Liver (tissue), 9 donors: ENCODE measurements around the gene UGT1A4. TPM values are rescaled to one million over a fixed set of nuclear protein-coding genes. Genes with fewer than 3 reads are reported as not detected.

Experiments used
- DNase-seq: peaks from one replicate; pipeline ENCODE4 v3.0.0-alpha.2; 2017; ENCODE audit warnings: low spot score
- H3K27ac ChIP-seq, 2 donors: one replicate each; pipeline ENCODE4 v1.7.0; 2013; ENCODE audit warnings: inconsistent platforms in 2 of 2, low read length in 2 of 2, control low read depth in 1 of 2, low read depth in 1 of 2, mild to moderate bottlenecking in 1 of 2
- H3K27me3 ChIP-seq, 4 donors: one replicate each; pipeline versions ENCODE4 v1.6.1 to v1.7.0; 2013; ENCODE audit warnings: low read length in 3 of 4, inconsistent platforms in 1 of 4, mild to moderate bottlenecking in 1 of 4, moderate library complexity in 1 of 4; ENCODE audit not compliant: control insufficient read depth in 4 of 4, insufficient read depth in 4 of 4
- H3K36me3 ChIP-seq, 4 donors: one replicate each; pipeline versions ENCODE4 v1.6.1 to v1.7.0; 2013; ENCODE audit warnings: low read length in 3 of 4, mild to moderate bottlenecking in 3 of 4, low read depth in 1 of 4, moderate library complexity in 1 of 4; ENCODE audit not compliant: control insufficient read depth in 4 of 4, insufficient read depth in 3 of 4
- H3K4me1 ChIP-seq, 4 donors: one replicate each; pipeline versions ENCODE4 v1.6.1 to v1.7.0; 2013; ENCODE audit warnings: low read length in 3 of 4, mild to moderate bottlenecking in 3 of 4, moderate library complexity in 1 of 4; ENCODE audit not compliant: control insufficient read depth in 4 of 4, insufficient read depth in 4 of 4
- H3K4me3 ChIP-seq, 3 donors: one replicate each; pipeline versions ENCODE4 v1.6.1 to v1.7.0; 2013; ENCODE audit warnings: low read length in 3 of 3, control low read depth in 1 of 3, low read depth in 1 of 3, mild to moderate bottlenecking in 1 of 3
- H3K9ac ChIP-seq, 2 donors: one replicate each; pipeline ENCODE4 v1.7.0; 2013; ENCODE audit warnings: low read length in 2 of 2, mild to moderate bottlenecking in 2 of 2, moderate library complexity in 2 of 2, control low read depth in 1 of 2, low read depth in 1 of 2
- H3K9me3 ChIP-seq, 4 donors: one replicate each; pipeline versions ENCODE4 v1.6.1 to v1.7.0; 2013; ENCODE audit warnings: low read length in 3 of 4; ENCODE audit not compliant: control insufficient read depth in 4 of 4
- ATF3 ChIP-seq: IDR thresholded peaks from 2 replicates; pipeline ENCODE4 v1.6.1; 2016; ENCODE audit warnings: antibody characterized with exemption
- CTCF ChIP-seq: fragments of 150-350 bp; IDR thresholded peaks from 2 replicates; pipeline ENCODE4 v1.5.1; 2017; ENCODE audit warnings: improper control_type of control experiment, low read depth, low read length; ENCODE audit not compliant: missing input control
- EGR1 ChIP-seq, 2 donors: IDR thresholded peaks; 2 replicates each; pipeline ENCODE4 v1.6.1; 2016 to 2018; ENCODE audit warnings: antibody characterized with exemption in 2 of 2, low read depth in 2 of 2
- FOXA1 ChIP-seq: IDR thresholded peaks from 2 replicates; pipeline ENCODE4 v1.6.1; 2016; ENCODE audit warnings: antibody characterized with exemption
- FOXA2 ChIP-seq: IDR thresholded peaks from 2 replicates; pipeline ENCODE4 v1.6.1; 2016; ENCODE audit warnings: antibody characterized with exemption
- GABPA ChIP-seq, 2 donors: IDR thresholded peaks in 1 of 2; conservative IDR thresholded peaks in 1 of 2; 2 replicates each; pipeline ENCODE4 v1.6.1; 2016; ENCODE audit warnings: antibody characterized with exemption in 2 of 2, mild to moderate bottlenecking in 1 of 2, moderate library complexity in 1 of 2
- HNF4A ChIP-seq, 2 donors: conservative IDR thresholded peaks; 2 replicates each; pipeline ENCODE4 v1.6.1; 2016; ENCODE audit warnings: antibody characterized with exemption in 2 of 2, mild to moderate bottlenecking in 2 of 2
- HNF4G ChIP-seq: IDR thresholded peaks from 2 replicates; pipeline ENCODE4 v1.6.1; 2016; ENCODE audit warnings: antibody characterized with exemption
- JUND ChIP-seq, 2 donors: IDR thresholded peaks; 2 replicates each; pipeline ENCODE4 v1.6.1; 2016; ENCODE audit warnings: antibody characterized with exemption in 2 of 2
- MAX ChIP-seq: IDR thresholded peaks from 2 replicates; pipeline ENCODE4 v1.6.1; 2016; ENCODE audit warnings: antibody characterized with exemption
- NR2F2 ChIP-seq: IDR thresholded peaks from 2 replicates; pipeline ENCODE4 v1.6.1; 2016; ENCODE audit warnings: antibody characterized with exemption
- RAD21 ChIP-seq, 2 donors: IDR thresholded peaks; 2 replicates each; pipeline ENCODE4 v1.6.1; 2016; ENCODE audit warnings: antibody characterized with exemption in 2 of 2, mild to moderate bottlenecking in 2 of 2
- REST ChIP-seq: IDR thresholded peaks from 2 replicates; pipeline ENCODE4 v1.6.1; 2016; ENCODE audit warnings: antibody characterized with exemption, mild to moderate bottlenecking
- RXRA ChIP-seq, 2 donors: IDR thresholded peaks; 2 replicates each; pipeline ENCODE4 v1.6.1; 2017 to 2018; ENCODE audit warnings: antibody characterized with exemption in 2 of 2, mild to moderate bottlenecking in 1 of 2
- SP1 ChIP-seq: IDR thresholded peaks from 2 replicates; pipeline ENCODE4 v1.6.1; 2018; ENCODE audit warnings: antibody characterized with exemption, mild to moderate bottlenecking
- TAF1 ChIP-seq: conservative IDR thresholded peaks from 2 replicates; pipeline ENCODE4 v1.6.1; 2016; ENCODE audit warnings: antibody characterized with exemption, mild to moderate bottlenecking
- YY1 ChIP-seq: IDR thresholded peaks from 2 replicates; pipeline ENCODE4 v1.6.1; 2016; ENCODE audit warnings: antibody characterized with exemption, mild to moderate bottlenecking
- ZBTB33 ChIP-seq: IDR thresholded peaks from 2 replicates; pipeline ENCODE4 v1.6.1; 2016; ENCODE audit warnings: antibody characterized with exemption
- WGBS: extraction: QIAGEN DNeasy Blood & Tissue Kit; methylation state at CpG from one replicate; pipeline ENCODE4 v1.1.7; 2013; 5-methylcytosine and 5-hydroxymethylcytosine counted together
- polyA plus RNA-seq, 2 donors: library from polyadenylated mRNA; stranded (reverse) in 1 of 2; unstranded in 1 of 2; fragments of 200-250 nt in 1 of 2; fragments of >200 nt in 1 of 2; fragmentation: Nextera tagmentation in 1 of 2; extraction: Ambion mirVana in 1 of 2; gene quantifications; one replicate each; pipeline versions ENCODE4 v1.2.1 to v1.2.3, GENCODE V29; 2013 to 2015
- total RNA-seq, 2 donors: library from RNA; depleted of rRNA; stranded (reverse); fragments of >200 nt; gene quantifications; one replicate each; pipeline ENCODE4 v1.2.3, GENCODE V29; 2014
- donor health status: healthy.
- donor health status: healthy.
- donor health status: healthy.
- donor health status: healthy.
- donor health status: healthy.

UGT1A4 gene
- total and polyA plus RNA-seq, 4 donors = 103 to 446 (median 136) TPM; not detected in 1

- Histone ChIP-seq H3K36me3 (peaks cover 0 to 15% (median 13%) of the 10 kb centered on the region in 4 donors), H3K27ac (peak overlapping the region; percentile 88 to 94), H3K9ac (peak overlapping the region; percentile 39 to 99), H3K4me3 (peak overlapping the region in 1 of 3 donors; percentile 5), H3K4me1 (peaks cover 3 to 36% (median 9%) of the 10 kb centered on the region in 4 donors), H3K27me3 (no peaks in the 10 kb centered on the region), H3K9me3 (no peaks in the 10 kb centered on the region)
- TF ChIP-seq SP1 (peak; percentile 99), RAD21 (IDR thresholded peaks at IDR 0.05) (peak; percentile 58 to 66), TAF1 (peak; percentile 76), FOXA1 (peak; percentile 82), ATF3 (peak; percentile 83), NR2F2 (peak; percentile 42), MAX (peak; percentile 82), JUND (IDR thresholded peaks at IDR 0.05) (peak; percentile 82 to 95), HNF4A (conservative IDR thresholded peaks at IDR 0.05) (peak; percentile 91 to 94), CTCF (no peak), ZBTB33 (peak; percentile 80), RXRA (IDR thresholded peaks at IDR 0.05) (peak; percentile 99 to 100), EGR1 (IDR thresholded peaks at IDR 0.05; ENCODE audit: low read depth in 2 of 2) (peak; percentile 94 to 96), YY1 (peak; percentile 67), FOXA2 (peak; percentile 86), REST (peak; percentile 63), GABPA (IDR thresholded peaks at IDR 0.05 in 1 of 2, conservative IDR thresholded peaks at IDR 0.05 in 1 of 2) (peak in 1 of 2 donors; percentile 57), HNF4G (peak; percentile 55)
- WGBS = 21% methylated on average over 7 of the region's 7 CpGs
- no peak for DNase-seq
Observed at GRCh38 chr2:233764264-233764663, 45.7 kb downstream of the UGT1A4 start.
